ENCODE data around the gene CLIC5.

CLIC5 gene

GRCh38 chr6:45991189-45991588 lies 24.5 kb downstream of the CLIC5 start:
- no peak for DNase-seq

GRCh38 chr6:45990162-45990561 lies 25.5 kb downstream of the CLIC5 start:
- no peak for DNase-seq

- no peak for DNase-seq
These were observed 27.0 kb downstream of the CLIC5 start for GRCh38 chr6:45988635-45989034.

- DNase-seq = no peak
These were observed 27.8 kb downstream of the CLIC5 start for GRCh38 chr6:45987856-45988255.

GRCh38 chr6:45986746-45987274 lies 28.9 kb downstream of the CLIC5 start:
- no peak for DNase-seq

- no peak for DNase-seq
These were observed 30.8 kb downstream of the CLIC5 start for GRCh38 chr6:45984788-45985425.

- no peak for DNase-seq
These were observed 31.3 kb downstream of the CLIC5 start for GRCh38 chr6:45984347-45984746.

- DNase-seq = no peak
These were observed 32.6 kb downstream of the CLIC5 start for GRCh38 chr6:45983062-45983461.

GRCh38 chr6:45982280-45983036 lies 33.2 kb downstream of the CLIC5 start:
- no peak for DNase-seq

- no peak for DNase-seq
These were observed 34.6 kb downstream of the CLIC5 start for GRCh38 chr6:45981046-45981445.

GRCh38 chr6:45979311-45979710 lies 36.3 kb downstream of the CLIC5 start:
- no peak for DNase-seq

- no peak for DNase-seq
These were observed 41.1 kb downstream of the CLIC5 start for GRCh38 chr6:45974596-45974995.

GRCh38 chr6:45972795-45973503 lies 42.7 kb downstream of the CLIC5 start:
- DNase-seq = no peak

GRCh38 chr6:45971287-45971686 lies 44.4 kb downstream of the CLIC5 start:
- no peak for DNase-seq

- no peak for DNase-seq
These were observed 45.3 kb downstream of the CLIC5 start for GRCh38 chr6:45970326-45970725.

- no peak for DNase-seq
These were observed 45.8 kb downstream of the CLIC5 start for GRCh38 chr6:45969883-45970282.

- no peak for DNase-seq
These were observed 46.6 kb downstream of the CLIC5 start for GRCh38 chr6:45969026-45969425.

- DNase-seq = no peak
These were observed 48.3 kb downstream of the CLIC5 start for GRCh38 chr6:45967363-45967762.

- no peak for DNase-seq
These were observed 48.9 kb downstream of the CLIC5 start for GRCh38 chr6:45966797-45967196.

GRCh38 chr6:45966340-45966739 lies 49.3 kb downstream of the CLIC5 start:
- no peak for DNase-seq

- DNase-seq = no peak
These were observed 49.9 kb downstream of the CLIC5 start for GRCh38 chr6:45965792-45966191.

GRCh38 chr6:45965007-45965406 lies 50.7 kb downstream of the CLIC5 start:
- no peak for DNase-seq

- no peak for DNase-seq
These were observed 51.4 kb downstream of the CLIC5 start for GRCh38 chr6:45964300-45964699.

- no peak for DNase-seq
These were observed 51.8 kb downstream of the CLIC5 start for GRCh38 chr6:45963896-45964295.

Measured in amniotic stem cell (primary cell).